ENCODE measurements around the gene C16orf74. TPM values are rescaled to one million over a fixed set of nuclear protein-coding genes. Genes with fewer than 3 reads are reported as not detected.

The C16orf74 gene
- total and polyA plus RNA-seq, 2 of the 13 experiments (the other 11 are each of a cell fraction or from before 2014, with no cell fraction given): 0.13 to 0.29 TPM

DNA sequence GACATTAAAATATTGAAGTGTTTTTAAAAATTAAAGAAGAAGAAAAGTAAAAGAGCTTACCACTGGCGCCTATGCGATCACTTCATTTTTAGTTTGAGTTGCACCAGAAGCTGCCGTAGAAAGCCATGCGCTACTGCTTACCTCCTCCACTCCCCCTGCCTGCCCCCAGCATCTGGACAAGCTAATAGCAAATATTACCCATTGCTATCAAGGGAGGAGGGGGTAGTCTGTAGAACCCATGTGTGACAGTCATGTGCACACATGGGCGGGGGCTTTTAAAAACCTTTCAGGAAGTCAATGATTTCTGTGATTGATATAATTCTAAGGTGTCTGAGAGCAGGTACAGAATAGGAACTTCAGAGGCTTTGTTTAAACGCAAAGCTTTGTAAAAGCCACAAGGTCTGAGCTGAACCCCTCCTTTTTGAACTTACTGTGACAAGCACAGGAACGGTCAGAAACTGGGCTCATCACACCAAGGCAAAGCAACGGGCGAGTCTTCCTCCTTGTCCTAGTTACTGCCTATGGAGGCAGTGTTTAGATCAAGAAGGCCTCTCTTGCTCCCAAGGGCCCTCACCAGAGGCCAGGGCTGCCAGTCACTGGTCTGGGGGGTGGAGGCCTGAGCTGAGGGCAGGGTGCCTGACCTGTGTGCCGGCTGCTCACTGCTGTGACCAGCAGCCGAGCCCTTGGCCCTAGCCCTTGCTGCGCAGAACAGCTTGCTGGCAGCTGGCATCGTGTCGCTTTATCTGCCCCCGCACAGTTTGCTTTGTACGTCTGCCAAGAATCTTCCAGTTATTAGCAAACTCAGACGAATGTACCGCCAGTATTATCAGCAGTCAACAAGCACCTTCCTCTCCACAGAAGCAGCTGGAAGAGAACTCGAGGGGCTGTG lies 77.1 kb downstream of the C16orf74 start (continued):
- TF ChIP-seq, protein P1, sequence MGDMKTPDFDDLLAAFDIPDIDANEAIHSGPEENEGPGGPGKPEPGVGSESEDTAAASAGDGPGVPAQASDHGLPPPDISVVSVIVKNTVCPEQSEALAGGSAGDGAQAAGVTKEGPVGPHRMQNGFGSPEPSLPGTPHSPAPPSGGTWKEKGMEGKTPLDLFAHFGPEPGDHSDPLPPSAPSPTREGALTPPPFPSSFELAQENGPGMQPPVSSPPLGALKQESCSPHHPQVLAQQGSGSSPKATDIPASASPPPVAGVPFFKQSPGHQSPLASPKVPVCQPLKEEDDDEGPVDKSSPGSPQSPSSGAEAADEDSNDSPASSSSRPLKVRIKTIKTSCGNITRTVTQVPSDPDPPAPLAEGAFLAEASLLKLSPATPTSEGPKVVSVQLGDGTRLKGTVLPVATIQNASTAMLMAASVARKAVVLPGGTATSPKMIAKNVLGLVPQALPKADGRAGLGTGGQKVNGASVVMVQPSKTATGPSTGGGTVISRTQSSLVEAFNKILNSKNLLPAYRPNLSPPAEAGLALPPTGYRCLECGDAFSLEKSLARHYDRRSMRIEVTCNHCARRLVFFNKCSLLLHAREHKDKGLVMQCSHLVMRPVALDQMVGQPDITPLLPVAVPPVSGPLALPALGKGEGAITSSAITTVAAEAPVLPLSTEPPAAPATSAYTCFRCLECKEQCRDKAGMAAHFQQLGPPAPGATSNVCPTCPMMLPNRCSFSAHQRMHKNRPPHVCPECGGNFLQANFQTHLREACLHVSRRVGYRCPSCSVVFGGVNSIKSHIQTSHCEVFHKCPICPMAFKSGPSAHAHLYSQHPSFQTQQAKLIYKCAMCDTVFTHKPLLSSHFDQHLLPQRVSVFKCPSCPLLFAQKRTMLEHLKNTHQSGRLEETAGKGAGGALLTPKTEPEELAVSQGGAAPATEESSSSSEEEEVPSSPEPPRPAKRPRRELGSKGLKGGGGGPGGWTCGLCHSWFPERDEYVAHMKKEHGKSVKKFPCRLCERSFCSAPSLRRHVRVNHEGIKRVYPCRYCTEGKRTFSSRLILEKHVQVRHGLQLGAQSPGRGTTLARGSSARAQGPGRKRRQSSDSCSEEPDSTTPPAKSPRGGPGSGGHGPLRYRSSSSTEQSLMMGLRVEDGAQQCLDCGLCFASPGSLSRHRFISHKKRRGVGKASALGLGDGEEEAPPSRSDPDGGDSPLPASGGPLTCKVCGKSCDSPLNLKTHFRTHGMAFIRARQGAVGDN (CRISPR knock-in tag; IDR thresholded peaks at IDR 0.05): 0 out of 2 replicates have a peak, but pooled peaks have one; percentile 18
- TF ChIP-seq ZFP37 (CRISPR knock-in tag; IDR thresholded peaks at IDR 0.05; ENCODE audit: borderline replicate concordance) (no peak), KAT2B (IDR thresholded peaks at IDR 0.05; ENCODE audit: borderline replicate concordance, low read depth, low read length) (no peak)

DNA sequence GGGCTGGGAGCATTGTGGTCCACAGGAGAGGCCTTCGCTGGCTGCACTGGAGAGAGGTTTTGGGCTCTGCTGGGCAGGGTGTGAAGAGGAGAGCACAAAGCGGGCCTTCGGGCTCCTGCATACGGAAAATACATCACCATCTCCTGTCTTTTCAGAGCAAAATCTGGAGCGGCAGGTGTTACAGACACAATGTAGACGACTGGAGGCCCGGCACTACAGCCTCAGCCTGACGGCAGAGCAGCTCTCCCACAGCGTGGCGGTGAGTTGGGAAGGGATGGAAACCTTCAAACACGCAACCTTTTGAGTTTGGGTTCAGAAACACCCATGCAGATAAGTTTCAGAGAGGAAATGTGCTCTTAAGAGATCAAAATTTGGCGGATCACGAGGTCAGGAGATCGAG lies 80.1 kb downstream of the C16orf74 start:
- no peak for ATAC-seq
- FAIRE-seq: no peak
- Histone ChIP-seq H3K4me3 (replicated peaks in 1 of 3; ENCODE audit: insufficient read depth in 1 of 3, low read depth in 2 of 3, low read length in 3 of 3) (no peak overlapping the region), H3K27ac (ENCODE audit: extremely low read length, insufficient read depth, low read length) (no peak overlapping the region), H3K4me1 (ENCODE audit: insufficient read depth, low read length) (no peaks in the 10 kb centered on the region), H3K9ac (ENCODE audit: insufficient read depth, low read depth, low read length) (no peak overlapping the region), H3K27me3 (ENCODE audit: control insufficient read depth in 1 of 2, insufficient read depth in 2 of 2, low read length in 2 of 2) (no peaks in the 10 kb centered on the region), H3K4me2 (ENCODE audit: low read depth, low read length) (no peak overlapping the region), H3K79me2 (ENCODE audit: insufficient read depth, low read length) (no peaks in the 10 kb centered on the region), H4K20me1 (ENCODE audit: insufficient read depth, low read length) (peaks cover 5% of the 10 kb centered on the region; the same call in 1 of the 2 replicates), H2AFZ (ENCODE audit: low read length) (no peak overlapping the region), H3K36me3 (replicated peaks in 1 of 2; ENCODE audit: control insufficient read depth in 1 of 2, insufficient read depth in 2 of 2, low read length in 2 of 2) (peaks cover 55 to 94% of the 10 kb centered on the region in 2 experiments), H3K9me3 (ENCODE audit: low read length) (no peaks in the 10 kb centered on the region)
- POLR2A ChIA-PET: no interaction called here
- intact Hi-C loops (cut with micrococcal nuclease; ENCODE audit: unreplicated experiment): no loop called here
- DNase-seq (ENCODE audit: low spot score): no peak
- no peak for TF ChIP-seq ZBTB3 (CRISPR knock-in tag; IDR thresholded peaks at IDR 0.05; ENCODE audit: borderline replicate concordance, low read depth)
- TF ChIP-seq FOXK1 (CRISPR knock-in tag; IDR thresholded peaks at IDR 0.05; ENCODE audit: borderline replicate concordance, low read depth): no peak
- BruUV-seq (replicated peaks): no TSS peak
- WGBS (ENCODE audit: low lambda C conversion rate): 97% methylated on average over 14 of the region's 14 CpGs
- in situ Hi-C loops (cut with HindIII; ENCODE audit: extremely low pct_ligation_motif_present, low pct_unique_long_range_greater_than_20kb): no loop called here
- CTCF ChIA-PET (ENCODE audit: low intra/inter-chr PET ratio, low total read pairs): no interaction called here
